Suprapubic skin (tissue), 4 donors: ENCODE results near the gene TSPO2.

Experiments used
- POLR2A ChIP-seq, 2 donors: fragments of 450-650 bp; IDR thresholded peaks; one replicate each; pipeline ENCODE4 v1.6.1; 2017; ENCODE audit warnings: antibody characterized with exemption in 2 of 2, mild to moderate bottlenecking in 2 of 2, moderate library complexity in 2 of 2
- POLR2AphosphoS5 ChIP-seq, 3 donors: sonication (generic); formaldehyde crosslinking; IDR thresholded peaks; one replicate each; pipeline ENCODE4 v1.6.1; 2017; ENCODE audit warnings: antibody characterized with exemption in 3 of 3
- TF ChIP-seq, protein P1 (sequence below), 2 donors: fragments of 200-600 bp in 1 of 2; fragments of 450-650 bp in 1 of 2; sonication (generic) in 1 of 2; IDR thresholded peaks; one replicate each; pipeline ENCODE4 v1.5.1; 2016 to 2019; ENCODE audit warnings: antibody characterized with exemption in 2 of 2, mild to moderate bottlenecking in 1 of 2, moderate library complexity in 1 of 2

- TF ChIP-seq POLR2AphosphoS5 (IDR thresholded peaks at IDR 0.05) (no peak), POLR2A (IDR thresholded peaks at IDR 0.05) (no peak)
- TF ChIP-seq, protein P1, sequence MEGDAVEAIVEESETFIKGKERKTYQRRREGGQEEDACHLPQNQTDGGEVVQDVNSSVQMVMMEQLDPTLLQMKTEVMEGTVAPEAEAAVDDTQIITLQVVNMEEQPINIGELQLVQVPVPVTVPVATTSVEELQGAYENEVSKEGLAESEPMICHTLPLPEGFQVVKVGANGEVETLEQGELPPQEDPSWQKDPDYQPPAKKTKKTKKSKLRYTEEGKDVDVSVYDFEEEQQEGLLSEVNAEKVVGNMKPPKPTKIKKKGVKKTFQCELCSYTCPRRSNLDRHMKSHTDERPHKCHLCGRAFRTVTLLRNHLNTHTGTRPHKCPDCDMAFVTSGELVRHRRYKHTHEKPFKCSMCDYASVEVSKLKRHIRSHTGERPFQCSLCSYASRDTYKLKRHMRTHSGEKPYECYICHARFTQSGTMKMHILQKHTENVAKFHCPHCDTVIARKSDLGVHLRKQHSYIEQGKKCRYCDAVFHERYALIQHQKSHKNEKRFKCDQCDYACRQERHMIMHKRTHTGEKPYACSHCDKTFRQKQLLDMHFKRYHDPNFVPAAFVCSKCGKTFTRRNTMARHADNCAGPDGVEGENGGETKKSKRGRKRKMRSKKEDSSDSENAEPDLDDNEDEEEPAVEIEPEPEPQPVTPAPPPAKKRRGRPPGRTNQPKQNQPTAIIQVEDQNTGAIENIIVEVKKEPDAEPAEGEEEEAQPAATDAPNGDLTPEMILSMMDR (IDR thresholded peaks at IDR 0.05), result no peak
These were observed 29.2 kb downstream of the TSPO2 start for GRCh38 chr6:41071501-41071922.
